Neuronal stem cell (in vitro differentiated cells): ENCODE measurements around the gene TAF4B.

Experiments
- DNase-seq: peaks from one replicate; pipeline ENCODE4 v3.0.0-alpha.2; 2013; ENCODE audit warnings: low spot score
- H2AFZ ChIP-seq: one replicate; pipeline ENCODE4 v1.6.1; 2013; ENCODE audit warnings: mild to moderate bottlenecking, low read length, inconsistent platforms
- H2AK5ac ChIP-seq: 2 replicates; pipeline ENCODE4 v1.6.1; 2013; ENCODE audit warnings: low read depth, mild to moderate bottlenecking, inconsistent platforms, low read length, moderate library complexity, mixed read lengths
- H2BK120ac ChIP-seq: 2 replicates; pipeline ENCODE4 v1.6.1; 2013; ENCODE audit warnings: low read depth, mild to moderate bottlenecking, inconsistent platforms, low read length, moderate library complexity, mixed read lengths
- H2BK12ac ChIP-seq: one replicate; pipeline ENCODE4 v1.6.1; 2013; ENCODE audit warnings: low read length, inconsistent platforms
- H2BK15ac ChIP-seq: 2 replicates; pipeline ENCODE4 v1.6.1; 2013; ENCODE audit warnings: mild to moderate bottlenecking, low read length, inconsistent platforms, mixed read lengths
- H2BK5ac ChIP-seq: one replicate; pipeline ENCODE4 v1.6.1; 2013; ENCODE audit warnings: inconsistent platforms, mild to moderate bottlenecking, low read length, moderate library complexity
- H3K14ac ChIP-seq: one replicate; pipeline ENCODE4 v1.6.1; 2013; ENCODE audit warnings: low read length, inconsistent platforms
- H3K18ac ChIP-seq: 2 replicates; pipeline ENCODE4 v1.6.1; 2013; ENCODE audit warnings: low read length, inconsistent platforms
- H3K23ac ChIP-seq: 2 replicates; pipeline ENCODE4 v1.6.1; 2013; ENCODE audit warnings: low read depth, mild to moderate bottlenecking, mixed read lengths, low read length, inconsistent platforms; ENCODE audit not compliant: poor library complexity
- H3K27ac ChIP-seq: replicated peaks from 3 replicates; pipeline ENCODE4 v1.5.1; 2013; ENCODE audit warnings: low read length, inconsistent platforms
- H3K27me3 ChIP-seq, 3 experiments: 2 replicates each; pipeline ENCODE4 v1.6.1; 2013; ENCODE audit warnings: low read length in 3 of 3, mild to moderate bottlenecking in 2 of 3, inconsistent platforms in 1 of 3, low read depth in 1 of 3, mixed read lengths in 1 of 3, moderate library complexity in 1 of 3; ENCODE audit not compliant: control insufficient read depth in 3 of 3, insufficient read depth in 3 of 3
- H3K36me3 ChIP-seq, 2 donors: replicated peaks in 1 of 2; 2 replicates each; pipeline ENCODE4 v1.6.1; 2013; ENCODE audit warnings: low read length in 2 of 2; ENCODE audit not compliant: control insufficient read depth in 2 of 2, insufficient read depth in 2 of 2
- H3K4ac ChIP-seq: 2 replicates; pipeline ENCODE4 v1.6.1; 2013; ENCODE audit warnings: inconsistent platforms, mild to moderate bottlenecking, low read length, moderate library complexity
- H3K4me1 ChIP-seq, 2 donors: 1 replicate in 1 of 2; 2 replicates in 1 of 2; pipeline ENCODE4 v1.6.1; 2013; ENCODE audit warnings: low read length in 2 of 2, low read depth in 1 of 2; ENCODE audit not compliant: control insufficient read depth in 2 of 2, insufficient read depth in 1 of 2
- H3K4me2 ChIP-seq: one replicate; pipeline ENCODE4 v1.6.1; 2013; ENCODE audit warnings: mild to moderate bottlenecking, low read length, inconsistent platforms; ENCODE audit not compliant: insufficient read depth, poor library complexity, severe bottlenecking
- H3K4me3 ChIP-seq, 2 donors: 2 replicates each; pipeline ENCODE4 v1.5.1; 2013; ENCODE audit warnings: low read length in 2 of 2, mild to moderate bottlenecking in 2 of 2, inconsistent platforms in 1 of 2, moderate library complexity in 1 of 2
- H3K79me1 ChIP-seq: one replicate; pipeline ENCODE4 v1.6.1; 2013; ENCODE audit warnings: low read depth, mild to moderate bottlenecking, inconsistent platforms, low read length, moderate library complexity
- H3K9ac ChIP-seq: one replicate; pipeline ENCODE4 v1.6.1; 2013; ENCODE audit warnings: mild to moderate bottlenecking, low read depth, low read length, inconsistent platforms; ENCODE audit not compliant: poor library complexity
- H3K9me3 ChIP-seq, 2 donors: replicated peaks in 1 of 2; 2 replicates each; pipeline versions ENCODE3 to v1.6.1; 2013; ENCODE audit warnings: low read length in 2 of 2, mild to moderate bottlenecking in 2 of 2, inconsistent platforms in 1 of 2, low read depth in 1 of 2, mixed read lengths in 1 of 2, moderate library complexity in 1 of 2; ENCODE audit not compliant: control insufficient read depth in 2 of 2, insufficient read depth in 1 of 2
- H4K8ac ChIP-seq: one replicate; pipeline ENCODE4 v1.6.1; 2013; ENCODE audit warnings: low read depth, mild to moderate bottlenecking, inconsistent platforms, low read length, moderate library complexity
- H4K91ac ChIP-seq: one replicate; pipeline ENCODE4 v1.6.1; 2013; ENCODE audit warnings: low read length, low read depth, mild to moderate bottlenecking, inconsistent platforms; ENCODE audit not compliant: poor library complexity
- WGBS, 2 donors: extraction: QIAGEN DNeasy Blood & Tissue Kit; methylation state at CpG; one replicate each; pipeline ENCODE4 v1.1.7; 2013; ENCODE audit warnings: missing lambda C conversion rate in 2 of 2, mixed read lengths in 1 of 2; ENCODE audit not compliant: insufficient read length in 2 of 2, insufficient replicate concordance in 1 of 2; ENCODE audit errors: extremely low coverage in 2 of 2; 5-methylcytosine and 5-hydroxymethylcytosine counted together

Gene TAF4B

DNA sequence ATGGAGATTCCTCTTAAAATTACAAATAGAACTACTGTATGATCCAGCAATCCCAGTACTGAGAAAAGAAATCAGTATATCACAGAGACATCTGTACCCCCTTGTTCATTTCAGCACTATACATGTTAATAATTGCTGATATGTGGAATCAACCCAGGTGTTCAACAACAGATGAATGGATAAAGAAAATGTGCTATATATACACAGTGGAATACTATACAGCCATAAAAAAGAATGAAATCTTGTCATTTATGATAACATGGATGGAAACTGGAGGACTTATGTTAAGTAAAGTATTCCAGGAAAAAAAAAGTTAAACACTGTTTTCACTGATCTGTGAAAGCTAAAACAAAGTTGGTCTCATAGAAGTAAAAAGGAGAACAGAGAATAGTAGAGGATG lies 124.7 kb downstream of the TAF4B start:
- H2BK12ac ChIP-seq, result no peak overlapping the region
- H3K27ac ChIP-seq, result no peak overlapping the region
- H4K8ac ChIP-seq, result no peak overlapping the region
- H3K14ac ChIP-seq, result no peak overlapping the region
- H3K4me3 ChIP-seq, result no peak overlapping the region
- no peak overlapping the region for H4K91ac ChIP-seq
- H3K4me2 ChIP-seq, result no peak overlapping the region
- no peaks in the 10 kb centered on the region for H3K4me1 ChIP-seq
- no peaks in the 10 kb centered on the region for H3K27me3 ChIP-seq
- no peak overlapping the region for H3K9ac ChIP-seq
- H2BK5ac ChIP-seq, result no peak overlapping the region
- H3K9me3 ChIP-seq, result peaks cover 0 to 4% of the 10 kb centered on the region in 2 donors
- no peak overlapping the region for H2BK15ac ChIP-seq
- no peak overlapping the region for H2AK5ac ChIP-seq
- no peak overlapping the region for H3K23ac ChIP-seq
- no peaks in the 10 kb centered on the region for H3K79me1 ChIP-seq
- H2AFZ ChIP-seq, result no peak overlapping the region
- no peak for DNase-seq
- no peak overlapping the region for H3K18ac ChIP-seq
- H3K36me3 ChIP-seq, result no peaks in the 10 kb centered on the region
- H3K4ac ChIP-seq, result no peak overlapping the region
- no peak overlapping the region for H2BK120ac ChIP-seq

GRCh38 chr18:26356045-26356785 lies 130.0 kb downstream of the TAF4B start:
- WGBS, 2 donors, result no CpG with 5 or more reads among the region's 4 CpGs
- no peak overlapping the region for H2AFZ ChIP-seq

GRCh38 chr18:26357960-26358359 lies 131.7 kb downstream of the TAF4B start:
- no peak overlapping the region for H3K9ac ChIP-seq
- no peak overlapping the region for H3K4me3 ChIP-seq
- no peak overlapping the region for H2AFZ ChIP-seq
- H3K79me1 ChIP-seq, result no peaks in the 10 kb centered on the region
- H3K14ac ChIP-seq, result no peak overlapping the region
- no peak overlapping the region for H3K18ac ChIP-seq
- H4K8ac ChIP-seq, result no peak overlapping the region
- no peaks in the 10 kb centered on the region for H3K4me1 ChIP-seq
- DNase-seq, result no peak
- H2BK12ac ChIP-seq, result no peak overlapping the region
- WGBS, 2 donors, result no CpG with 5 or more reads among the region's 1 CpG
- H4K91ac ChIP-seq, result no peak overlapping the region
- no peak overlapping the region for H2BK120ac ChIP-seq
- H2BK15ac ChIP-seq, result no peak overlapping the region
- H3K27ac ChIP-seq, result no peak overlapping the region
- no peak overlapping the region for H2BK5ac ChIP-seq
- no peaks in the 10 kb centered on the region for H3K36me3 ChIP-seq
- H3K4ac ChIP-seq, result no peak overlapping the region
- H3K9me3 ChIP-seq, result no peaks in the 10 kb centered on the region
- no peak overlapping the region for H3K23ac ChIP-seq
- no peak overlapping the region for H3K4me2 ChIP-seq
- no peaks in the 10 kb centered on the region for H3K27me3 ChIP-seq
- H2AK5ac ChIP-seq, result no peak overlapping the region

More at GRCh38 chr18:26356045-26356785, 130.0 kb downstream of the TAF4B start:
- no peak overlapping the region for H2BK5ac ChIP-seq
- no peak overlapping the region for H4K8ac ChIP-seq
- H2BK120ac ChIP-seq, result no peak overlapping the region
- H3K79me1 ChIP-seq, result no peaks in the 10 kb centered on the region
- no peak overlapping the region for H2BK15ac ChIP-seq
- no peak overlapping the region for H3K9ac ChIP-seq
- H3K36me3 ChIP-seq, result no peaks in the 10 kb centered on the region
- no peak overlapping the region for H2BK12ac ChIP-seq
- H3K27ac ChIP-seq, result no peak overlapping the region
- H3K27me3 ChIP-seq, result no peaks in the 10 kb centered on the region
- H3K18ac ChIP-seq, result no peak overlapping the region
- H3K4me3 ChIP-seq, result no peak overlapping the region
- H3K4me1 ChIP-seq, result no peaks in the 10 kb centered on the region
- H3K4ac ChIP-seq, result no peak overlapping the region
- no peak for DNase-seq
- no peak overlapping the region for H3K4me2 ChIP-seq
- no peaks in the 10 kb centered on the region for H3K9me3 ChIP-seq
- H3K23ac ChIP-seq, result no peak overlapping the region
- H4K91ac ChIP-seq, result no peak overlapping the region
- H2AK5ac ChIP-seq, result no peak overlapping the region
- no peak overlapping the region for H3K14ac ChIP-seq

- Histone ChIP-seq H3K4me1 (no peaks in the 10 kb centered on the region), H3K4me2 (no peak overlapping the region), H3K18ac (no peak overlapping the region)
Measured at GRCh38 chr18:26362021-26362420, 135.8 kb downstream of the TAF4B start.

More at GRCh38 chr18:26362021-26362420, 135.8 kb downstream of the TAF4B start:
- Histone ChIP-seq H3K9ac (no peak overlapping the region), H3K27ac (no peak overlapping the region), H2AFZ (no peak overlapping the region), H3K14ac (no peak overlapping the region), H3K79me1 (no peaks in the 10 kb centered on the region), H4K91ac (no peak overlapping the region), H4K8ac (no peak overlapping the region), H3K4me3 (no peak overlapping the region), H3K27me3 (no peaks in the 10 kb centered on the region), H2BK12ac (no peak overlapping the region), H3K36me3 (no peaks in the 10 kb centered on the region), H2AK5ac (no peak overlapping the region), H2BK5ac (no peak overlapping the region), H2BK120ac (no peak overlapping the region), H3K23ac (no peak overlapping the region), H2BK15ac (no peak overlapping the region), H3K4ac (no peak overlapping the region), H3K9me3 (peaks cover 0 to under 1% of the 10 kb centered on the region in 2 donors)
- no peak for DNase-seq
